PFSK-1 (cell line): ENCODE results near the gene PEAK1.

Source experiments
- POLR2AphosphoS5 ChIP-seq: IDR thresholded peaks from 2 replicates; pipeline ENCODE4 v1.6.1; 2012; ENCODE audit warnings: low read depth, mild to moderate bottlenecking, control low read depth, low read length, moderate library complexity
- REST ChIP-seq, 2 experiments: IDR thresholded peaks; 2 replicates each; pipeline versions ENCODE4 v1.6.1 to v1.8.0; 2011 to 2012; ENCODE audit warnings: low read depth in 2 of 2, low read length in 2 of 2, control low read depth in 1 of 2, inconsistent platforms in 1 of 2, mild to moderate bottlenecking in 1 of 2, moderate library complexity in 1 of 2; ENCODE audit not compliant: insufficient read depth in 1 of 2

GRCh38 chr15:77180270-77180669, 239.6 kb downstream of the PEAK1 start:
- TF ChIP-seq POLR2AphosphoS5, result no peak
- TF ChIP-seq REST (IDR thresholded peaks at IDR 0.05; ENCODE audit: insufficient read depth in 1 of 2, low read depth in 2 of 2, low read length in 2 of 2), result no peak
